Brain microvascular endothelial cell (primary cell): ENCODE measurements around the gene IL6R.

Source experiments
- DNase-seq: peaks from one replicate; pipeline ENCODE4 v3.0.0-alpha.2; 2020
- H3K27ac ChIP-seq: fragments of 250-450 bp; sonication (Bioruptor Pico); 2 replicates; pipeline ENCODE4 v1.5.1; 2020; ENCODE audit warnings: mild to moderate bottlenecking, moderate library complexity
- H3K27me3 ChIP-seq: fragments of 250-450 bp; sonication (Bioruptor Pico); replicated peaks from 2 replicates; pipeline ENCODE4 v1.5.1; 2020; ENCODE audit warnings: mild to moderate bottlenecking
- H3K36me3 ChIP-seq: fragments of 250-450 bp; sonication (Bioruptor Pico); replicated peaks from 2 replicates; pipeline ENCODE4 v1.5.1; 2020; ENCODE audit warnings: mild to moderate bottlenecking
- H3K4me3 ChIP-seq: 2 replicates; pipeline ENCODE4 v1.5.1; 2011; ENCODE audit warnings: low read depth, mild to moderate bottlenecking, control low read depth, low read length, moderate library complexity
- in situ Hi-C: cut with HindIII; loops from 2 replicates; pipeline ENCODE4 v1.10.0; 2017; ENCODE audit warnings: low sequenced_read_pairs, low pct_ligation_motif_present
- TF ChIP-seq, protein P1 (sequence below): IDR thresholded peaks from 2 replicates; pipeline ENCODE4 v1.5.1; 2011; ENCODE audit warnings: low read depth, mild to moderate bottlenecking, moderate library complexity, low read length, control low read depth, inconsistent platforms; ENCODE audit errors: missing control alignments

Gene IL6R

GRCh38 chr1:154427173-154428139 is 22.3 kb downstream of the IL6R start:
- DNase-seq: no peak
- no peaks in the 10 kb centered on the region for H3K36me3 ChIP-seq
- no peaks in the 10 kb centered on the region for H3K27me3 ChIP-seq
- TF ChIP-seq, protein P1, sequence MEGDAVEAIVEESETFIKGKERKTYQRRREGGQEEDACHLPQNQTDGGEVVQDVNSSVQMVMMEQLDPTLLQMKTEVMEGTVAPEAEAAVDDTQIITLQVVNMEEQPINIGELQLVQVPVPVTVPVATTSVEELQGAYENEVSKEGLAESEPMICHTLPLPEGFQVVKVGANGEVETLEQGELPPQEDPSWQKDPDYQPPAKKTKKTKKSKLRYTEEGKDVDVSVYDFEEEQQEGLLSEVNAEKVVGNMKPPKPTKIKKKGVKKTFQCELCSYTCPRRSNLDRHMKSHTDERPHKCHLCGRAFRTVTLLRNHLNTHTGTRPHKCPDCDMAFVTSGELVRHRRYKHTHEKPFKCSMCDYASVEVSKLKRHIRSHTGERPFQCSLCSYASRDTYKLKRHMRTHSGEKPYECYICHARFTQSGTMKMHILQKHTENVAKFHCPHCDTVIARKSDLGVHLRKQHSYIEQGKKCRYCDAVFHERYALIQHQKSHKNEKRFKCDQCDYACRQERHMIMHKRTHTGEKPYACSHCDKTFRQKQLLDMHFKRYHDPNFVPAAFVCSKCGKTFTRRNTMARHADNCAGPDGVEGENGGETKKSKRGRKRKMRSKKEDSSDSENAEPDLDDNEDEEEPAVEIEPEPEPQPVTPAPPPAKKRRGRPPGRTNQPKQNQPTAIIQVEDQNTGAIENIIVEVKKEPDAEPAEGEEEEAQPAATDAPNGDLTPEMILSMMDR: no peak
- no peak overlapping the region for H3K4me3 ChIP-seq
- in situ Hi-C loops: no loop called here
- no peak overlapping the region for H3K27ac ChIP-seq

- Histone ChIP-seq H3K27ac (no peak overlapping the region), H3K36me3 (no peaks in the 10 kb centered on the region), H3K27me3 (no peaks in the 10 kb centered on the region), H3K4me3 (no peak overlapping the region)
- in situ Hi-C loops: no loop called here
- no peak for DNase-seq
- TF ChIP-seq, protein P1: no peak
Measured at GRCh38 chr1:154429118-154429517, 24.0 kb downstream of the IL6R start.

GRCh38 chr1:154429841-154430611 is 24.9 kb downstream of the IL6R start:
- H3K4me3 ChIP-seq: no peak overlapping the region
- H3K27ac ChIP-seq: no peak overlapping the region
- no peak for DNase-seq
- H3K27me3 ChIP-seq: no peaks in the 10 kb centered on the region
- in situ Hi-C loops: no loop called here
- no peaks in the 10 kb centered on the region for H3K36me3 ChIP-seq
- TF ChIP-seq, protein P1: no peak

GRCh38 chr1:154430903-154431302 is 25.8 kb downstream of the IL6R start:
- in situ Hi-C loops: no loop called here
- Histone ChIP-seq H3K27me3 (no peaks in the 10 kb centered on the region), H3K4me3 (no peak overlapping the region), H3K27ac (peak overlapping the region; percentile 22), H3K36me3 (no peaks in the 10 kb centered on the region)
- TF ChIP-seq, protein P1: no peak
- DNase-seq: no peak

GRCh38 chr1:154431586-154432373 is 26.6 kb downstream of the IL6R start:
- Histone ChIP-seq H3K4me3 (no peak overlapping the region), H3K27ac (peak overlapping the region; percentile 53), H3K27me3 (no peaks in the 10 kb centered on the region), H3K36me3 (no peaks in the 10 kb centered on the region)
- DNase-seq: peak; percentile 98
- in situ Hi-C loops: no loop called here
- TF ChIP-seq, protein P1: no peak
